Measurements from ENCODE around the gene TRIP6.
"Not testable (repeated sequence)": the region's sequence is repeated elsewhere in the genome, so short reads cannot be mapped to it uniquely, and the experiment has no call there.

The TRIP6 gene

DNA sequence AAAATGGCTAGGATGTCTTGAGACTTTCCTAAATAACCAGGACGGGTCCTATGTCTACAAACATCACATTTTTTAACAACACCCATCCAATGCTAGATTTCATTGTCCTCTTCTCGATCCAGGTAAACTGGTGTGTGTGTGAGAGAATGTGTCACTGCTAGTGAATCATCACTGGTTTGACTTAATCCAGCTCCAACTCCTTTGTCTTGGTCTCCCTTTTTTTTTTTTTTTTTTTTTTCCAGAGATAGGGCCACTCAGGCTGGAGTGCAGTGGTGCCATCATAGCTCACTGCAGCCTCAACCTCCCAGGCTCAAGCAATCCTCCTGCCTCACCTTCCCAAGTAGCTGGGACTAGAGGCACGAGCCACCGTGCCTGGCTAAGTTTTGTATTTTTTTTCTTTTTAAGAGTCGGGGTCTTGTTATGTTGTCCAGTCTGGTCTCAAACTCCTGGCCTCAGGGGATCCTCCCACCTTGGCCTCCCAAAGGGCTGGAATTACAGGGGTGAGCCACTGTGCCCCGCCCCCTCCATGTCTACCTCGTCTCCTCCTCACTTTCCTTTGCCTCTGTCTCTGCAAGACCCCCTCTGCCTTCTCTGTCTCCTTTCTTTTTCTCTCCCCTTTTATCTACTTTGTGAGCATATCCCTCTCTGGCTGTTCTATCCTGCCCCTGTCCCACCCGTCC, 24.5 kb downstream of the TRIP6 start:
- no peak for DNase-seq

DNA sequence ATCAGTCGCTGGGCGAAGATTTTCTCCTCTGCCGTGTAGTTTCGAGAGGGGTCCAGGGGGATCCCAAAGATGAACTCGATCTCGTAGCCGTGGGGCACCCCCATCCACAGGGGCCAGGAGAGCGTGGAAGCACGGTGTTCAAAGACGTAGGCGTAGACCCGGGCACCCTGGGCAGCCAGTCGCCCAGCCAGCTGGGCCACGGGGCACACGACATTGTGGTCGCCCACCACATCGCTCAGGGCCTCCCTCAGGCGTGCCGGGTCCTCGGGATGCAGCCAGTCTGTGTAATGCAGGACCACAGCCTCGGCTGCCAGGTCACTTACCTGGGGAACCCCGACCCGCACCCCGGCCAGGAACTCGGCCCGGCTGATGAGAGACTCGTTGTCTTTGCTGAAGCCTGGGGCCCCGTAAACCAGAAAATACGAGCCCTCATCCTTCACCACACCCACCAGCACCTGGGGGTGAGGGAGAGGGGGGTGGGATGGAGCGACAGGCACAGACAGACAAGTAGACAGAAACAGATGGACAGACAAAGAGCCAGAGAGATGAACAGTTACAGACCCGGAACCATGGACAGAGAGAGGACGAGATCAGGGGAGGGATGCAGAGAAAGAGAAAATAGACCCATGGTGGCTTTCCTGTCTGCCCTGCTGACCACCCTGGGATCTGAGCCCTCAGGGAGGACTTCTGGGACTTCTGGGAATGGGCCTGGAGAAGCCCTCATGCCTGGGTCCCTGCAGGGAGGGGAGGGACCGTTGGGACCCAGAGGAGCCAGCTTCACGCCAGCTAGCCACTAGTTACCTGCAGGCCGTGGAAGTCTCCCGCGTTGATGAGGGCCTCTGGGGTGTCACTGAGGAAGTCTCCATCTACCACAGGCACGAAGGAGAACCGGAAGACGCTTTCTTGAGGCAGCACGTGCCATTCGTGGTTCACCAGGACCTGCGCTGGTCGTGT, 25.5 kb downstream of the TRIP6 start:
- no peak for DNase-seq

DNA sequence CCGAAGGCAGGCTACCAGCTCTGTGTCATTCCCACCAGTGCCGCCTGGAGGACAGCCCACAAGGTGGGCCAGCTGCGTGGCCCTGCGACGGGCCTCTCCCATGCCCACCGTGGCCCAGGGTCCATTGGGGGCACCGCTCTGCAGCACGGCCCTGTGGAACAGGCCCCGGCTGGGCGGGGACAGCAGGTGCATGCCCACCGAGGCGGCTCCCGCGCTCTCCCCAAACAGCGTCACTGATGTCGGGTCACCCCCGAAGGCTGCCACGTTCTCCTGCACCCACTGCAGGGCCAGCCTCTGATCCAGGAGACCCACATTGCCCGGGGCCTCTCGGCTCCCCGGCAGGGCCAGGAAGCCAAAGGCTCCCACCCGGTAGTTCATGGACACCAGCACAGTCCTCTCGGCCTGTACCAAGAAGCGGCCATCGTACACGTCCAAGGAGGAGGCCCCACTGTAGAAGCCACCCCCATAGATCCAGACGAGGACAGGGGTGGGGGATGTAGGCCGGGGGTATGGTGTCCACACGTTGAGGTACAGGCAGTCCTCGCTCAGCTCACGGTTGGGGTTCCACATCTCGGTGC, 26.2 kb downstream of the TRIP6 start:
- no peak for DNase-seq

DNA sequence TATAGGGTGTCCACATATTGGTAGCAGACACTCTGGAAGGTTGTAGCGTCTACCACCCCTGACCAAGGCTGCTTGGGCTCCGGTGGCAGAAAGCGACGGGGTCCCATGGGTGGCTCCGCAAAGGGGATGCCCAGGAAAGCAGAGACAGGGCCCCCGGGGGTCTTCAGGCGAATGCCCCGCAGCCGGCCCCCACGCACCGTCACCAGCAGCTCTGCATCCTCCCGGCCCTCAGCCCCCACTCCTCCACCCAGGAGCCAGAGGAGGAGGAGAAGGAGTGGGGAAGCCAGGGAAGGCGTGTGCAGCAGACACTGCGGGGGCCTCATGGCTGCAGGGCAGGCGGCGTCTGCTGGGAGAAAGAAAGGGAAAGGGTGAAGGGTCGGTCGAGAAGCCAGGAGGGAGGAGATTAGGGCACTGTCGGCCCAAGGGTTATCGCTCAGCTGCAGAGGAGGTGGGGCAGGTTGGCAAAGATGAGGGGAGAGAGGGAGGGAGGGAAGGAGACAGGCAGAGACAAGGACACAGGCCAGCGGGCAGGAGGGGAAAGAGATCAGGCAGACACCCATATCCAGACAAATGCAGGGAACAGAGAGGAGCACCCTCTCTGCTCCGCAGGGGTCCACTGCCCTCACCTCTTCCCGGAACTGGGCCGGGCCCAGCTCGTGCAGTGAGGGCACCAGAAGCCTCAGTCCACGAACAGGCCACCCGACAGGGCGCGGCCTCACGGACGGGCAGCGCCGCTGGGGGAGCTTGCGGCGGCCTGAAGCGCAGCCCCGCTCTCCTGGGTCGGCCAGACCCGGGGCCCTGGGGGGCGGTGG, 26.9 kb downstream of the TRIP6 start:
- DNase-seq, result no peak

DNA sequence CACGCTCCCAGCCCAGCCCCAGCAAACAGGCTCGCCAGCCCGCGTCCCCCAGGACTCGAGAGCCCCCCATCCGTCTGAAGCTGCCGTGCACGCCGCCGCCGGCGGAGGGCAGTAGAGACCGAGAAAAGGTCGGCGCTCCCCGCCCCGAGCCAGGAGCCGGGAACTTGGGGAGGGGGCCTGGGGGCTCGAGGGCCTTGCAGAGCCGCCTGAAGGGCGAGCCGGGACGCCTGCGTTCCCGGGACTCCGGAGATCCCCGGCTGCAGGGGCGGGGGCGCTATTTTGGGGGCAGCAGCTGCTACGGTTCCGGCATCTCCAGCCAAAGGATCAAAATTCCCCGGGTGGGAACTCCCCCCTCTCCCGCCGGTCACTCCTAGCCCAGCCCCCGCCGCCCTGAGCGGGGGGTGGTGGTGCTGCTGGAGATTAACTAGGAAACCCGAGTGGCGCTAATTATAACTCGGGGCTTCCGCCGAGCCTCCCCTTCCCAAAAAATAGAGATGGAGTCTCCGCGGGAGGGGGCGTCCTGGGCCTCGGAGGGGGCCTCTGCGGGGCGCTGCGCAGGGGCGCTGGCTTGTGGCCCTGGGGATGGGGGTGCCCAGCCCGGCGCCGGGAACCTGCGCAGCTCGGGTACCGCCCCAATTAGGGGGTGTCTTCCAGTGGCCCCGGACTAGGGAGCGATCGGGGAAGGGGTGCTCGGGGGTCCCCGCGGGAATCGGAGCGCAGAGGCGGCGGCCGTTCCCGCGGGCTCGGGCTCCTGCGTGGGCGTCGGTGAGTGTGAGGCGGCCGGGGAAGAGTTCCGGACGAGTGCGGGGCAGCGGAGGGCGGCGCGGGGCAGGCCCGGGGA, 27.9 kb downstream of the TRIP6 start:
- no peak for DNase-seq

DNA sequence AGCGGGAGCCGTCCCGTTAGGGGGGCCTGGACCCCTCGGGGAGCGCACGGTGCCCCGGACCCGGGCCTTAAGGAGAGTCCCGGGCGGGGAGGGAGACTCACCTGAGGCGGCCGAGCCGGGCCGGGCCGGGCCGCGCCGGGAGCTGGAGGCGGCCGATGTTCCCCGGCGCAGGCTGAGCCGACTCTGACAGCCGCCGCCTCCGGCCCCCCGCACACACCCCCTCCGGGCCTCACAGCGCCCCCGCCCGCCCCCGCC, 28.4 kb downstream of the TRIP6 start, which contains the start of gene ACHE:
Gene ACHE (minus strand): TSS at position 188 of the 255 bp plus-strand sequence. CDS start 1,656 bp downstream, outside the sequence.
- no peak for DNase-seq

DNA sequence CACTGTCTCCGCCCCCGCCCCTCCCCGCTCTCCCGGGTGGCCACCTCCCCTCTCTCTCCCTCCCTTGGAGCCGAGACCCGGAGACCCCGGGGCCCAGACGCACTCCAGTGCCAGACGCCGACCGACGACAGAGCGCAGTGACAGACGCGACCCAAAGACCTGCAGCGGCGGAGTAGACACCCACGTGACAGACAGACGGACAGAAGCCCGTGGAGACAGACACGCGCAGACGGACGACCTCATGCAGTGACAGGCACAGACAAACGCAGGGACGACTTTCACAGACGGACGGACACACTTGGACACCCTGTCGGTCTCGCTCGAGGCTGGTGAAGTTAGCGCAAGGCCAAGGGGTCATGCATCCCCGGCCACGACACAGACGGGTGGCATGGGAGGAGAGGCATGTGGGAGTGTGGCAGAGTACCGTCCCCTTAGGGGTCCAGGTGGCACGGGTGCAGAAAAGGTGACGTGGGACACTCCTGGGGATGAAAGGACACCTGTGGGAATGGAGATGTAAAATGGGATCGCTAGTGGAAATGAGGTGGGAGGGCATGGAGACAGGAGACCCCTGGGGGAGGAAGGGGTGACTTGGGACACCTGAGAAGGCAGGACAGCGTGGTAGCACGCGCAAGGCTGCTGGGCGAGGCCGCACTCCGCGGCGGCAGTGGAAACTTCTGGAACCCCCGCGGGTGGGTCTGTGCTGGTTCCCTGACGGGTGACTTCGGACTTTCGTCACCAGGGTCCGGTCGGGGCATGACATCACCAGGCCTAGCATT, 29.0 kb downstream of the TRIP6 start:
- no peak for DNase-seq

DNA sequence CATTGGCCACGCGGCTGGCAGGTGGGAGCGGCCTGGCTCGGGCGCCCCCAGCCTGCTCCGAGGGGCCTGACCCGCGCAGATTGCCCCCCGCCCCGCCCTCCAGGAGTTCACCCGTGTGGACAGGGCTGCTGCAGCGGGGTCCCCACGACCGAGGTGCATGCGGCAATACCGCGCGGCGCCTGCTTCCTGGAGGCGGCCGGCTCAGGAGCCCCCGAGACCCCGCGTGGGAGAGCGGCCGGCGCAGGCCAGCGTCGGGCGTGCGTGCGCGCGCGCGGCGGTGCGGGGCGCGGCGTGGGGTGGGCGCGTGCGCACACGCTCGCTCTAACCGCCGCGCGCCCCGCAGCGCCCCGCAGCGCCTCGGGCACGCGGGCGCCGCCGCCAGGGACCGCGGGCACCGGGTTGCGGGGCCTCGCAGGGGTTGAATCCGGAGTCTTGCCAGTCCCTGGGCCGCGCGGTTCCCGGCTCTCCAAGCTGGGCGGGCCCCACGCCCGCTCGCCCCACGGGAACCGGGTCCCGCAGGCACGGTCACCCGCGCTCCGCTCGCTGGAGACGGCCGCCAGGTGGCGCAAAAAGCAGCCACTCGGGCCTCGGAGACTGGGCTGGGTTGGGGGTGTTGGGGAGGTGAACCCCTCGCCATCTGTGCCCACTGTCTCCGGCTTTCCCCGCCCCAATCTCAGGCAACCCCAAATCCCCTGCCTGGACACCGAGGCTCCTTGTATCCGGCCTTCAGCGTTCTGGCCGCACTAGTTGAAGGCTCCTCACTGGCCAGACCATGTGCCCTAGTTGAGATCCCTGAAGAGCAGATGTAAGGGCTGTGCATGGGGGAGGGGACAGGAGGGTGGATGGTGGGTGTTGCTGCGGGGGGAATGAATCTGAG, 29.8 kb downstream of the TRIP6 start:
- no peak for DNase-seq

DNA sequence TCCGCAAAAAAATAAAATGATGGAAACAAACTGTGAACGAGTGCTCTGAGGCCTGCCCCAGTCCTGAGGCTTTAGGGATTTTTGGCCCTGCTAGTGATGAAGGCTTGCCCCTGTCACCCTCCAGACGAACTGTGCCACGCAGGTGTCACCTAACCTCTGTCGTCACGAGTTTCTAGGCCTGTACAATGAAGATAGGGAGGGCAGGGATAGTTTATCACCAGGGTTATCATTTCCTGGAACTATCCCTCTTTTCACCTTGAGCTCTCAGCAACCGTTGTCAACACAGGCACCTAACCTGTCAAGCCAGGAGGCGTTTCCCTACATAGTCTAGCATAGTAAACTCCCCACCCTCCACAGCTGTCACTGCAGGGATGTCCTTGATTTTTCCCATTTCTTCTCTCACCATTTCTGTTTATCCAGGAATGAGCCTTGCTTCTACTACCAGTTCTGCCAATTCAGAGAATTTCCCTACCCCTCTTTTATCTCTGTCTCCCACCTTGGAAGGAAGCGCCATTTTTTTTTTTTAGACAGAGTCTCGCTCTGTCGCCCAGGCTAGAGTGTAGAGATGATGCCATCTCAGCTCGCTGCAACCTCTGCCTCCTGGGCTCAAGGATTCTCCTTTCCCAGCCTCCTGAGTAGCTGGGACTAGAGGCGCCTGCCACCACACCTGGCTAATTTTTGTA, 30.7 kb downstream of the TRIP6 start:
- DNase-seq, result no peak

DNA sequence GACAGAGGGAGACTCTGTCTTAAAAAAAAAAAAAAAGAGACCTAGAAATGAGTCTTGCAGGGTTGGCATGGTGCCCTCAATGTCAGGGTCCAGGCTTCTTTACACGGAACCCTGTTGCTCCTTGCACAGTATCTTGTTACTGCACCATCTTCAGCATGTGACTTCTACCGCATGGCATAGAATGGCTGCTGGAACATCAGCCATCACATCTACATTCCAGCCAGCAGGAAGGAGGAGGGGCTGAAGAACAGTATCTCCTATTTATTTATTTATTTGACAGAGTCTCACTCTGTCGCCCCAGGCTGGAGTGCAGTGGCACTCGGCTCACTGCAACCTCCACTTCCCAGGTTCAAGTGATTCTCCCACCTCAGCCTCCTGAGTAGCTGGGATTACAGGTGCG, 32.2 kb downstream of the TRIP6 start:
- DNase-seq, result no peak

DNA sequence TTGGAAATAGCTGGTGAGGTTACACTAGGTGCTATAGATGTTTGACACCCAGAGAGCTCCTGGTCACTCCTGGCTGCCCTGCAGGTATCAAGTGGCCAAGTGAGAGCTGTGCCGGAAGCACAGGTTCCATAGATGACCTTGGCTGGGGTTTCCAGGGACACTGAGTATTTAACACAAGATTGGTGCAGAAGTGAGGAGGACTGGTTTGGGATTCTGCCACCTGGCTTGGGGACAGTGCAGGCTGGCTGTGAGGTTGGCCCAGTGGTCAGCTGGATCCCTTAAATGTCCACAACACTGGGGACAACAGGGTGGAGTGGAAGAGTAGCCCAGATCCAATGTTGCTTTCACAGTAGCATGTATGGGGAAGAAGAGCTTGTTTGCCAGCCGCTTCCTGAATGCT, 33.8 kb downstream of the TRIP6 start:
- DNase-seq, result no peak

DNA sequence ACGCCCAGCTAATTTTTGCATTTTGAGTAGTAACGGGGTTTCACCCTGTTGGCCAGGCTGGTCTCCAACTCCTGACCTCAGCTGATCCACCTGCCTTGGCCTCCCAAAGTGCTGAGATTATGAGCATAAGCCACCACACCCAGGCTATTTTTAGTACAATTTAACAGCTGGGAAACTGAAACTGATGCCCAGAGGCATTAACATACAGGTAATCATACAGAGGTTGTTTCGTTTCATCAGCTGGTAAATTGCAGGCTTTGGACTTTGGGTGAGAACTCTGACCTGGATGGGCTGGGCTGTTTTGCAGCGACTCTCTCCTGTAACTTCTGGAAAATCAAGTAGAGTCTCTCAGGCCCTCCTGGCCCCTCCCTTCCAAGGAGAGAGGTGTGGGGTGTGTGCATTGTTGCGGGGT, 34.7 kb downstream of the TRIP6 start:
- DNase-seq, result no peak

DNA sequence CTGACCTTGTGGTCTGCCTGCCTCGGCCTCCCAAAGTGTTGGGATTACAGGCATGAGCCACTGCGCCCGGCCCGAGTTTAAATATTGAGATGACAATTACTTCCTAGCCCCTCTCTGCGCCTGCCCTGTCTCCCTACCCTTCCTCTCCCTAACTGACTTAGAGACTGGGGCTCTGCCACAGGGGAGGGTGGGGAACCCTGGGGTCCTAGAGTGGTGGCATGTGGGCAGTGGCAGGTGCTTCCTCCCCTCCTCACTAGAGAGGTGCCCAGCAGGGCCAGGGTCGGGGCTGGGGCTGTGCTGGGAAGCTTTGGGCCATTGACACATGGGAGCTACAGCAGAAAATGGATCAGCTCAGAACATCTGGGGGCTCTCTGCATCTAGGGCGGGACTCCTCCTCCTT, 35.5 kb downstream of the TRIP6 start:
- no peak for DNase-seq

DNA sequence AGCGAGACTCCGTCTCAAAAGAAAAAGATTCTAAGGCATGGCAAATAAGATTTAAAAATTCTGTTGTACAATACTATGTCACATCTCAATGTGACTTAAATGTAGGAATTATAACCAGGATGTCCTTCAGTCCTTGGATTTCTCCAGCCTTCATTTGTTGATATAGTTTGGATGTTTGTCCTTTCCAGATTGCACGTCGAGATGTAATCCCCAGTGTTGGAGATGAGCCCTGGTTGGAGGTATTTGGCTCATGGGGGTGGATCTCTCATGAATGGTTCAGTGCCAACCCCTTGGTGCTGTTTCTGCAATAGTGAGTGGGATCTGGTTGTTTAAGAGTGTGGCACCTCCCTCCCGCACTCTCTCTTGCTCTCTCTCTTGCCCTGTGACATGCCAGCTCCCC, 41.3 kb downstream of the TRIP6 start:
- DNase-seq, result no peak

DNA sequence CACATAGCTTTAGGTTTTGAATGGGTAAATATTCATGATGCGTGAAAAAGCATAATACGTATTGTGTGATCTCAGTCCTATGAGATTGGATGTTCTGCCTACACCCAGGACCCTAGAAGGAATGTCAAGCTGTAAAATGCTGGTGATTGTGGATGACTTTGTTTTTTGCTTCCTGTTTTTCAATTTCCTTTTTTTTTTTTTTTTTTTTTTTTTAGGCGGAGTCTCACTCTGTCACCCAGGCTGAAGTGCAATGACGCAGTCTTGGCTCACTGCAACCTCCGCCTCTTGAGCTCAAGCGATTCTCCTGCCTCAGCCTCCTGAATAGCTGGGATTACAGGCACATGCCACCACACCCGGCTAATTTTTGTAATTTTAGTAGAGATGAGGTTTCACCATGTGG, 43.3 kb downstream of the TRIP6 start:
- DNase-seq, result not testable (repeated sequence)

DNA sequence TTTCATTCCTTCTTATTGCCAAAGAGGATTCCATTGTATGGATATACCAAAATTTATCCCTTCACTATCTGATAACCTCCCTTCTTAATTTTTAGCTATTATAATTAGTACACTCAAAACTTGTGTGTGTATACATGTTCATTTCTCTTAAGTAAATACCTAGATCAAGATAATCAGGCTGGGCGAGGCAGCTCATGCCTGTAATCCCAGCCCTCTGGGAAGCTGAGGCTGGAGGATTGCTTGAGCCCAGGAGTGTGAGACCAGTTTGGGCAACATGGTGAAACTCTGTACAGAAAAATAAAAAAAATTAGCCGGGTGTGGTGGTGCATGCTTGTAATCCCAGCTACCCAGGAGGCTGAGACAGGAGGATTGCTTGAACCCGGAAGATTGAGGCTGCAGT, 44.3 kb downstream of the TRIP6 start:
- no peak for DNase-seq

DNA sequence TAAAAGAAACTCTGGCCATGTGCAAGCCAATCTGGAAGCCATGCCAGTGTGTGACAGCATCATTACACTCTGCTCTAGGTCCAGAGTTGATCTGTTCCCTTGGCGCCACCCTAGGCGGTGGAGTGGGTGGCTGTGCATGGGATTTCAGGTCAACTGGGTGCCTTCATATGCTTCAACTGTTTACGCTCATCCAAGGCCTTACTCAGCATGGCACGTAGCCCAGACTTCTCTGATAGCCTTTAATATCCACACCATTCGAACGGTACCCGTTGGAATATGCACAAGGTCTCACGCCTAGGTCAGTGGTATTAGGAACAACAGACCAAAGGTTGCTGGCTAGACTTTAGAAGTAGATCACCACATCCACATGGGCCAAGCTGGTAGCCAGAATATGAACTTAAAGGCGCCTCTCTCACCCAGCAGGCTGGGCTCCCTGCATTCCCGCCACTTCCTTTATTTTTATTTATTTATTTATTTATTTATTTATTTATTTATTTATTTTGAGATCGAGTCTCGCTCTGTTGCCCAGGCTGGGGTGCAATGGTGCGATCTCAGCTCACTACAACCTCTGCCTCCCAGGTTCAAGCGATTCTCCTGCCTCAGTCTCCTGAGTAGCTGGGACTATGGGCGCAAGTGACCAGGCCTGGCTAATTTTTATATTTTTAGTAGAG, 47.2 kb downstream of the TRIP6 start:
- no peak for DNase-seq

DNA sequence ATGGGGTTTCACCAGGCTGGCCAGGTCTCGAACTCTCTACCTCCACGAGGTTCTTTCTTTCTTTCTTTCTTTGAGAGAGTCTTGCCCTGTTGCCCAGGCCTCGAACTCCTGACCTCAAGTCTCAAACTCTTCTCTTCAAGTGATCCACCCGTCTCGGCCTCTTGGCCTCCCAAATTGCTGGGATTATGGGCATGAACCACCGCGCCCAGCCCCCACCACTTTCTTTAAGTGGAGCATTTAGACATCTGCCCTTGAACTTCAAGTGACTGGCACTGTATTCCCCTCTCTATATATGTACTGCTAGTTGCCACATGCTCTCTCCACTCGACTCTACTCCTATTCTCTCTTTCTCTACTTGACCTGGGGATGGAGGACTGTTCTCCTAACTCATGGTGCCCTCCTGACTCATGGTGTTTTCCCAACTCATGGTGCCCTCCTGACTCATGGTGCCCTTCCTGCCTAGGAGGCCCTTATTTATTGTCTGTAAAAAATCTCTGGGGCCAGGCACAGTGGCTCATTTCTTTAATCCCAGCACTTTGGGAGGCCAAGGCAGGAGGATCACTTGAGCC, 47.8 kb downstream of the TRIP6 start:
- no peak for DNase-seq

DNA sequence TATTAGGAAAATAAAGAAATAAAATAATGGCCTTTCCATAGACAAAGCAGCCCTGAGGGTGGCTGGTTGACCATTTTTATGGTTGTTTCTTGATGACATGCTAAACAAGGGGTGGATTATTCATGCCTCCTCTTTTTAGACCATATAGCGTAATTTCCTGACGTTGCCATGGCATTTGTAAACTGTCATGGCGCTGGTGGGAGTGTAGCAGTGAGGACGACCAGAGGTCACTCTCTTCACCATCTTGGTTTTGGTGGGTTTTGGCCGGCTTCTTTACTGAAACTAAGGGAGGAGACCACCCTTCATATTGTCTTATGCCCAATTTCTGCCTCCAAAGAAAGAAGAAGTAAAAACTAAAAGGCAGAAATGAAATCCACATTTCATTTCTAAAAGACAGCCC, 52.1 kb downstream of the TRIP6 start:
- not testable (repeated sequence) for DNase-seq
